Measurements from ENCODE around the gene TMEM209.

TMEM209 gene

GRCh38 chr7:130197094-130197493, 8.1 kb downstream of the TMEM209 start:
- no peaks in the 10 kb centered on the region for H3F3A ChIP-seq (ENCODE audit: insufficient read depth, low read length)
- no peak overlapping the region for H2AFZ ChIP-seq (ENCODE audit: low read length)
- TF ChIP-seq CTCF (IDR thresholded peaks at IDR 0.05; ENCODE audit: low read length) (no peak), EZH2 (IDR thresholded peaks at IDR 0.05; ENCODE audit: borderline replicate concordance, low read length) (no peak)
- no peak overlapping the region for H3K27ac ChIP-seq (ENCODE audit: low read depth, low read length, poor library complexity, severe bottlenecking)
- H3K4me2 ChIP-seq (ENCODE audit: low read length), result no peak overlapping the region
- no peak overlapping the region for H3K9ac ChIP-seq (ENCODE audit: low read length)
- no peaks in the 10 kb centered on the region for H4K20me1 ChIP-seq (ENCODE audit: insufficient read depth, low read length)
- H3K9me2 ChIP-seq (ENCODE audit: low read depth, low read length), result no peaks in the 10 kb centered on the region
- H3K36me3 ChIP-seq (ENCODE audit: insufficient read depth, low read length), result peaks cover 93% of the 10 kb centered on the region
- no peak overlapping the region for H3K4me3 ChIP-seq (ENCODE audit: low read depth, low read length, poor library complexity, severe bottlenecking)
- no peaks in the 10 kb centered on the region for H3K27me3 ChIP-seq (ENCODE audit: insufficient read depth, low read length)
- H3K79me2 ChIP-seq (ENCODE audit: insufficient read depth, low read length), result 0 out of 2 replicates have a peak, but pooled peaks cover 3% of the 10 kb centered on the region
- no peaks in the 10 kb centered on the region for H3K4me1 ChIP-seq (ENCODE audit: insufficient read depth, low read length, severe bottlenecking)
- no peaks in the 10 kb centered on the region for H3K9me3 ChIP-seq (ENCODE audit: low read length)

GRCh38 chr7:130196476-130196875, 8.7 kb downstream of the TMEM209 start:
- Histone ChIP-seq H3K27me3 (ENCODE audit: insufficient read depth, low read length) (no peaks in the 10 kb centered on the region), H3K27ac (ENCODE audit: low read depth, low read length, poor library complexity, severe bottlenecking) (no peak overlapping the region), H3F3A (ENCODE audit: insufficient read depth, low read length) (no peaks in the 10 kb centered on the region), H3K4me3 (ENCODE audit: low read depth, low read length, poor library complexity, severe bottlenecking) (no peak overlapping the region), H2AFZ (ENCODE audit: low read length) (no peak overlapping the region), H3K9me3 (ENCODE audit: low read length) (no peaks in the 10 kb centered on the region), H3K36me3 (ENCODE audit: insufficient read depth, low read length) (peaks cover 93% of the 10 kb centered on the region), H3K4me1 (ENCODE audit: insufficient read depth, low read length, severe bottlenecking) (no peaks in the 10 kb centered on the region), H4K20me1 (ENCODE audit: insufficient read depth, low read length) (no peaks in the 10 kb centered on the region), H3K9ac (ENCODE audit: low read length) (no peak overlapping the region), H3K79me2 (ENCODE audit: insufficient read depth, low read length) (0 out of 2 replicates have a peak, but pooled peaks cover 3% of the 10 kb centered on the region), H3K9me2 (ENCODE audit: low read depth, low read length) (no peaks in the 10 kb centered on the region), H3K4me2 (ENCODE audit: low read length) (no peak overlapping the region)
- TF ChIP-seq EZH2 (IDR thresholded peaks at IDR 0.05; ENCODE audit: borderline replicate concordance, low read length) (no peak), CTCF (IDR thresholded peaks at IDR 0.05; ENCODE audit: low read length) (no peak)

- no peak overlapping the region for H3K4me3 ChIP-seq (ENCODE audit: low read depth, low read length, poor library complexity, severe bottlenecking)
- no peaks in the 10 kb centered on the region for H3K9me3 ChIP-seq (ENCODE audit: low read length)
- H3K9ac ChIP-seq (ENCODE audit: low read length), result no peak overlapping the region
- H4K20me1 ChIP-seq (ENCODE audit: insufficient read depth, low read length), result no peaks in the 10 kb centered on the region
- peaks cover 93% of the 10 kb centered on the region for H3K36me3 ChIP-seq (ENCODE audit: insufficient read depth, low read length)
- H3K4me2 ChIP-seq (ENCODE audit: low read length), result no peak overlapping the region
- no peak overlapping the region for H2AFZ ChIP-seq (ENCODE audit: low read length)
- H3K27ac ChIP-seq (ENCODE audit: low read depth, low read length, poor library complexity, severe bottlenecking), result no peak overlapping the region
- H3K79me2 ChIP-seq (ENCODE audit: insufficient read depth, low read length), result 0 out of 2 replicates have a peak, but pooled peaks cover 3% of the 10 kb centered on the region
- no peaks in the 10 kb centered on the region for H3K4me1 ChIP-seq (ENCODE audit: insufficient read depth, low read length, severe bottlenecking)
- no peaks in the 10 kb centered on the region for H3K27me3 ChIP-seq (ENCODE audit: insufficient read depth, low read length)
- no peaks in the 10 kb centered on the region for H3F3A ChIP-seq (ENCODE audit: insufficient read depth, low read length)
- H3K9me2 ChIP-seq (ENCODE audit: low read depth, low read length), result no peaks in the 10 kb centered on the region
- TF ChIP-seq EZH2 (IDR thresholded peaks at IDR 0.05; ENCODE audit: borderline replicate concordance, low read length) (no peak), CTCF (IDR thresholded peaks at IDR 0.05; ENCODE audit: low read length) (no peak)
Observed at GRCh38 chr7:130195396-130195795, 9.8 kb downstream of the TMEM209 start.
